Neural progenitor cell (in vitro differentiated cells): ENCODE data around the gene RPL9. TPM values are rescaled to one million over a fixed set of nuclear protein-coding genes. Genes with fewer than 3 reads are reported as not detected.

Experiments
- DNase-seq: peaks from one replicate; pipeline ENCODE4 v3.0.0-alpha.2; 2016; ENCODE audit warnings: low spot score
- H2AFZ ChIP-seq: fragments of 200-600 bp; sonication (generic); replicated peaks from 2 replicates; pipeline ENCODE4 v1.6.1; 2016; ENCODE audit warnings: antibody characterized with exemption
- H3F3A ChIP-seq: fragments of 200-600 bp; sonication (generic); 2 replicates; pipeline ENCODE4 v1.6.1; 2016; ENCODE audit warnings: antibody characterized with exemption, low read depth
- H3K27ac ChIP-seq: fragments of 200-600 bp; sonication (generic); 2 replicates; pipeline ENCODE4 v1.5.1; 2016; ENCODE audit warnings: mild to moderate bottlenecking
- H3K27me3 ChIP-seq: fragments of 200-600 bp; sonication (generic); 2 replicates; pipeline ENCODE4 v1.6.1; 2016; ENCODE audit warnings: mild to moderate bottlenecking, moderate library complexity
- H3K36me3 ChIP-seq: fragments of 200-600 bp; sonication (generic); 2 replicates; pipeline ENCODE4 v1.5.1; 2016
- H3K4me1 ChIP-seq: fragments of 200-600 bp; sonication (generic); 2 replicates; pipeline ENCODE4 v1.6.1; 2016; ENCODE audit warnings: mixed run types
- H3K4me2 ChIP-seq: fragments of 200-600 bp; sonication (generic); 2 replicates; pipeline ENCODE4 v1.6.1; 2016
- H3K4me3 ChIP-seq: fragments of 200-600 bp; sonication (generic); 2 replicates; pipeline ENCODE4 v1.5.1; 2016
- H3K79me2 ChIP-seq: fragments of 200-600 bp; sonication (generic); 2 replicates; pipeline ENCODE4 v1.6.1; 2016; ENCODE audit warnings: low read depth
- H3K9ac ChIP-seq: fragments of 200-600 bp; sonication (generic); 2 replicates; pipeline ENCODE4 v1.6.1; 2016
- H3K9me3 ChIP-seq: fragments of 200-600 bp; sonication (generic); 2 replicates; pipeline ENCODE4 v1.5.1; 2016; ENCODE audit warnings: low read depth
- H4K20me1 ChIP-seq: fragments of 200-600 bp; sonication (generic); 2 replicates; pipeline ENCODE4 v1.6.1; 2016; ENCODE audit warnings: low read depth
- H3K27ac Mint-ChIP-seq: 3 replicates; pipeline ENCODE4 v1.8.0; 2021; ENCODE audit warnings: mixed read lengths
- H3K27me3 Mint-ChIP-seq: 2 replicates; pipeline ENCODE4 v1.8.0; 2022; ENCODE audit warnings: low read depth, mild to moderate bottlenecking, inconsistent platforms, moderate library complexity, mixed read lengths; ENCODE audit not compliant: insufficient read depth
- H3K36me3 Mint-ChIP-seq: 3 replicates; pipeline ENCODE4 v1.8.0; 2021; ENCODE audit warnings: mixed read lengths
- H3K4me1 Mint-ChIP-seq: 3 replicates; pipeline ENCODE4 v1.8.0; 2021; ENCODE audit warnings: mixed read lengths
- H3K4me3 Mint-ChIP-seq: 3 replicates; pipeline ENCODE4 v1.8.0; 2021; ENCODE audit warnings: mild to moderate bottlenecking, moderate library complexity, mixed read lengths
- H3K9me3 Mint-ChIP-seq: 3 replicates; pipeline ENCODE4 v1.8.0; 2020; ENCODE audit warnings: mixed read lengths
- CTCF ChIP-seq: fragments of 200-600 bp; sonication (generic); IDR thresholded peaks from 2 replicates; pipeline ENCODE4 v1.5.1; 2017; ENCODE audit warnings: antibody characterized with exemption, mild to moderate bottlenecking
- EZH2 ChIP-seq: fragments of 200-600 bp; sonication (generic); IDR thresholded peaks from 2 replicates; pipeline ENCODE4 v1.6.1; 2017; ENCODE audit warnings: antibody characterized with exemption, mild to moderate bottlenecking, moderate library complexity
- EZH2phosphoT487 ChIP-seq: fragments of 200-600 bp; sonication (generic); IDR thresholded peaks from 2 replicates; pipeline ENCODE4 v1.6.1; 2017; ENCODE audit warnings: antibody characterized with exemption
- total RNA-seq: library from RNA; depleted of rRNA; stranded (reverse); fragments of >200 nt; gene quantifications from 2 replicates; pipeline ENCODE4 v1.2.3, GENCODE V29; 2015; ENCODE audit warnings: low replicate concordance

Gene RPL9
- total RNA-seq, 1 donor from 2014 or later = 6,671 TPM

- H3F3A ChIP-seq = peaks cover 16% of the 10 kb centered on the region
- no peak for TF ChIP-seq CTCF
- TF ChIP-seq EZH2phosphoT487 = no peak
- TF ChIP-seq EZH2 = no peak
- Mint-ChIP-seq H3K4me1 (peaks cover 2% of the 10 kb centered on the region), H3K27ac (no peak overlapping the region), H3K9me3 (no peaks in the 10 kb centered on the region), H3K27me3 (peaks cover 2% of the 10 kb centered on the region), H3K4me3 (no peak overlapping the region), H3K36me3 (peaks cover 2% of the 10 kb centered on the region)
- no peaks in the 10 kb centered on the region for H4K20me1 ChIP-seq
- H3K4me1 ChIP-seq = no peaks in the 10 kb centered on the region
- H3K27me3 ChIP-seq = no peaks in the 10 kb centered on the region
- no peak overlapping the region for H2AFZ ChIP-seq
- H3K9me3 ChIP-seq = no peaks in the 10 kb centered on the region
- H3K36me3 ChIP-seq = peaks cover 19% of the 10 kb centered on the region
- H3K79me2 ChIP-seq = no peaks in the 10 kb centered on the region
- H3K4me2 ChIP-seq = no peak overlapping the region
- no peak overlapping the region for H3K27ac ChIP-seq
- no peak overlapping the region for H3K4me3 ChIP-seq
- H3K9ac ChIP-seq = no peak overlapping the region
- no peak for DNase-seq
Measured at GRCh38 chr4:39470402-39470801, 11.7 kb upstream of the RPL9 start.

- DNase-seq = peak; percentile 76
Measured at GRCh38 chr4:39469429-39470077, 10.8 kb upstream of the RPL9 start.

GRCh38 chr4:39467464-39467863 lies 8.7 kb upstream of the RPL9 start:
- Mint-ChIP-seq H3K36me3 (peaks cover 5% of the 10 kb centered on the region), H3K4me1 (peaks cover 2% of the 10 kb centered on the region), H3K4me3 (no peak overlapping the region), H3K27ac (no peak overlapping the region), H3K9me3 (no peaks in the 10 kb centered on the region), H3K27me3 (peaks cover 2% of the 10 kb centered on the region)
- DNase-seq = no peak
- Histone ChIP-seq H4K20me1 (no peaks in the 10 kb centered on the region), H3K9me3 (no peaks in the 10 kb centered on the region), H3K36me3 (peaks cover 10% of the 10 kb centered on the region), H3K27me3 (no peaks in the 10 kb centered on the region), H3K4me1 (no peaks in the 10 kb centered on the region), H3K9ac (no peak overlapping the region), H3K4me2 (no peak overlapping the region), H3F3A (peaks cover 16% of the 10 kb centered on the region), H3K4me3 (no peak overlapping the region), H2AFZ (no peak overlapping the region), H3K79me2 (no peaks in the 10 kb centered on the region), H3K27ac (no peak overlapping the region)
- no peak for TF ChIP-seq CTCF

More at GRCh38 chr4:39469429-39470077, 10.8 kb upstream of the RPL9 start:
- Histone ChIP-seq H3K79me2 (no peaks in the 10 kb centered on the region), H4K20me1 (no peaks in the 10 kb centered on the region), H3K36me3 (peaks cover 19% of the 10 kb centered on the region), H3K9me3 (no peaks in the 10 kb centered on the region), H3F3A (peaks cover 16% of the 10 kb centered on the region), H3K27me3 (no peaks in the 10 kb centered on the region), H3K4me3 (no peak overlapping the region), H3K4me2 (no peak overlapping the region), H3K27ac (no peak overlapping the region), H3K9ac (no peak overlapping the region), H3K4me1 (no peaks in the 10 kb centered on the region), H2AFZ (no peak overlapping the region)
- H3K27ac Mint-ChIP-seq = peak overlapping the region; percentile 94
- no peak for TF ChIP-seq EZH2
- no peak for TF ChIP-seq EZH2phosphoT487
- peak; percentile 98 for TF ChIP-seq CTCF
- no peaks in the 10 kb centered on the region for H3K9me3 Mint-ChIP-seq
- peaks cover 2% of the 10 kb centered on the region for H3K4me1 Mint-ChIP-seq
- H3K4me3 Mint-ChIP-seq = no peak overlapping the region
- peaks cover 2% of the 10 kb centered on the region for H3K27me3 Mint-ChIP-seq
- H3K36me3 Mint-ChIP-seq = peaks cover 4% of the 10 kb centered on the region
